Measurements from ENCODE around the gene MYRFL. TPM values are rescaled to one million over a fixed set of nuclear protein-coding genes. Genes with fewer than 3 reads are reported as not detected.

Gene MYRFL
- total RNA-seq, 2 donors from 2014 or later: 0.27 TPM; not detected in 1

DNA sequence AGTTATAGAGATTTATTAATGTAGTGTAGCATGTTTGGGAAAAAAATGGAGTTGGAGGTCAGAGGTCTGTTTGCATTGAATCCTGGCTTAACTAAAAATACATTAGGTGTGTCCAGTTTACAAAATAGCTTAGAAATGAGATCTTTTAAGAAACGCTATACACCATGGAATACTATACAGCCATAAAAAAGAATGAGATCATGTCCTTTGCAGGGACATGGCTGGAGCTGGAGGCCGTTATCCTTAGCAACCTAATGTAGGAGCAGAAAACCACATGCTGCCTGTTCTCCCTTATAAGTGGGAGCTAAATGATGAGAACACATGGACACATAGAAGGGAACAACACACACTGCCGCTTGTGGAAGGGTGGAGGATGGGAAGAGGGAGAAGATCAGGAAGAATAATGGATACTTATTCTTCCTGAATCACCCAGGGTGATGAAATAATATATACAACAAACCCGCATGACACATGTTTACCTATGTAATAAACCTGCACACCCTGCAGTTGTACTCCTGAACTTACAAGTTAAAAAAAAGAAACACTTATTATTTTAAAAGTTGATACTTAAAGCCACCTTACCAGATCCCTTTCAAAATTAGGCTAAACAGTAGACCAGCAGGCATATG, 14.0 kb upstream of the MYRFL start:
- H3K27me3 ChIP-seq (replicated peaks; ENCODE audit: insufficient read depth): no peaks in the 10 kb centered on the region
- TF ChIP-seq POLR2AphosphoS5 (IDR thresholded peaks at IDR 0.05) (no peak), POLR2A (IDR thresholded peaks at IDR 0.05) (no peak)
- TF ChIP-seq, protein P1, sequence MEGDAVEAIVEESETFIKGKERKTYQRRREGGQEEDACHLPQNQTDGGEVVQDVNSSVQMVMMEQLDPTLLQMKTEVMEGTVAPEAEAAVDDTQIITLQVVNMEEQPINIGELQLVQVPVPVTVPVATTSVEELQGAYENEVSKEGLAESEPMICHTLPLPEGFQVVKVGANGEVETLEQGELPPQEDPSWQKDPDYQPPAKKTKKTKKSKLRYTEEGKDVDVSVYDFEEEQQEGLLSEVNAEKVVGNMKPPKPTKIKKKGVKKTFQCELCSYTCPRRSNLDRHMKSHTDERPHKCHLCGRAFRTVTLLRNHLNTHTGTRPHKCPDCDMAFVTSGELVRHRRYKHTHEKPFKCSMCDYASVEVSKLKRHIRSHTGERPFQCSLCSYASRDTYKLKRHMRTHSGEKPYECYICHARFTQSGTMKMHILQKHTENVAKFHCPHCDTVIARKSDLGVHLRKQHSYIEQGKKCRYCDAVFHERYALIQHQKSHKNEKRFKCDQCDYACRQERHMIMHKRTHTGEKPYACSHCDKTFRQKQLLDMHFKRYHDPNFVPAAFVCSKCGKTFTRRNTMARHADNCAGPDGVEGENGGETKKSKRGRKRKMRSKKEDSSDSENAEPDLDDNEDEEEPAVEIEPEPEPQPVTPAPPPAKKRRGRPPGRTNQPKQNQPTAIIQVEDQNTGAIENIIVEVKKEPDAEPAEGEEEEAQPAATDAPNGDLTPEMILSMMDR (IDR thresholded peaks at IDR 0.05): no peak
- intact Hi-C loops (cut with DNase I): no loop called here

DNA sequence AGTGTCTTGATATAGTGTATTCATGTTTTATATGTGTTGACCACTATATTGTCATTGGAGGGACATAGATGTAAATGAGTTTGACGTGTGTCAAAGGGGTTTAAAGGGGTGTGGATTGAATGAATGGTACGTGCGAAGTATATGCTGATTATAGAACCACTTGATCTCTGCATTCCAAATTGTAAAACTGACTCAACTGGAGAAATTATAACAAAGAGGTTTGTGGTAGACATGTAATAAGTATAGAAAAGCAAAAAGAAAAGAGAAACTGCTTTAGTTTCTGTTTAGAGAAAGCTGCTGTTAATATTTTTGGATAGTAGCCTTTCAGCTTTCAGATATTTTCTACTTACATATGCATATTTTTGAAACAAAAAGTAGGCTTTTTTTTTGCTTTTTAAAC, 8.9 kb upstream of the MYRFL start:
- H3K27ac ChIP-seq: no peak overlapping the region
- H3K4me1 ChIP-seq (replicated peaks): no peaks in the 10 kb centered on the region
- no peak for TF ChIP-seq POLR2AphosphoS5 (IDR thresholded peaks at IDR 0.05)
- TF ChIP-seq, protein P1 (IDR thresholded peaks at IDR 0.05): no peak
- no peak for TF ChIP-seq POLR2A (IDR thresholded peaks at IDR 0.05)
- H3K36me3 ChIP-seq: no peaks in the 10 kb centered on the region
- no peak for DNase-seq (ENCODE audit: low spot score)
- intact Hi-C loops (cut with DNase I): no loop called here
- H3K4me3 ChIP-seq: no peak overlapping the region
- 95% methylated on average over 3 of the region's 3 CpGs for WGBS
- H3K27me3 ChIP-seq (replicated peaks; ENCODE audit: insufficient read depth): no peaks in the 10 kb centered on the region
- no peaks in the 10 kb centered on the region for H3K9me3 ChIP-seq

More for the DNA sequence above, 14.0 kb upstream of the MYRFL start:
- WGBS: 78% methylated on average over 4 of the region's 4 CpGs
- no peaks in the 10 kb centered on the region for H3K36me3 ChIP-seq
- no peak for DNase-seq (ENCODE audit: low spot score)
- H3K4me3 ChIP-seq: no peak overlapping the region
- no peaks in the 10 kb centered on the region for H3K4me1 ChIP-seq (replicated peaks)
- no peaks in the 10 kb centered on the region for H3K9me3 ChIP-seq
- no peak overlapping the region for H3K27ac ChIP-seq

DNA sequence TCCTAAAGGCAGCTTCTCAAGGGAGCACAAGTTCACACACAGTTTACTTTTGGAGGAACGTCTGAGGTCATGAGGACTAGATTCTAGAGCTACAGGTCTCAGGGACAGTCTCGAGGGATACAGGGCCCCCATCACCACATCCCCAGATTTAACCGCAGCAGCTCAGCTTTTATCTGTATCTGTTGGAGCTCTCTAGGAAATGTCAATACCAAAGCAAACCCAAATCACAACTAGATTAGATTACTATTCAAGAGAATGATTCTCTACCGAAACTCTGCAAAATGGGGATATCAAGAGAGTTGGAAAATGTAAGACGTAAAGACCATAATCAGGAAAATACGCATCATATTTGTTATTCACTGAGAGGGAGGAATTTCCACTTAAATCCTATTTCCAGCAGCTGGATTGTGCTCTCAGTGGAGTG, 4.0 kb upstream of the MYRFL start:
- H3K4me1 ChIP-seq (replicated peaks): no peaks in the 10 kb centered on the region
- H3K27ac ChIP-seq: no peak overlapping the region
- H3K36me3 ChIP-seq: no peaks in the 10 kb centered on the region
- DNase-seq (ENCODE audit: low spot score): no peak
- TF ChIP-seq, protein P1 (IDR thresholded peaks at IDR 0.05): no peak
- TF ChIP-seq POLR2AphosphoS5 (IDR thresholded peaks at IDR 0.05) (no peak), POLR2A (IDR thresholded peaks at IDR 0.05) (no peak)
- WGBS: 85% methylated on average over 6 of the region's 6 CpGs
- H3K4me3 ChIP-seq: no peak overlapping the region
- no peaks in the 10 kb centered on the region for H3K27me3 ChIP-seq (replicated peaks; ENCODE audit: insufficient read depth)
- no peaks in the 10 kb centered on the region for H3K9me3 ChIP-seq
- intact Hi-C loops (cut with DNase I): no loop called here

DNA sequence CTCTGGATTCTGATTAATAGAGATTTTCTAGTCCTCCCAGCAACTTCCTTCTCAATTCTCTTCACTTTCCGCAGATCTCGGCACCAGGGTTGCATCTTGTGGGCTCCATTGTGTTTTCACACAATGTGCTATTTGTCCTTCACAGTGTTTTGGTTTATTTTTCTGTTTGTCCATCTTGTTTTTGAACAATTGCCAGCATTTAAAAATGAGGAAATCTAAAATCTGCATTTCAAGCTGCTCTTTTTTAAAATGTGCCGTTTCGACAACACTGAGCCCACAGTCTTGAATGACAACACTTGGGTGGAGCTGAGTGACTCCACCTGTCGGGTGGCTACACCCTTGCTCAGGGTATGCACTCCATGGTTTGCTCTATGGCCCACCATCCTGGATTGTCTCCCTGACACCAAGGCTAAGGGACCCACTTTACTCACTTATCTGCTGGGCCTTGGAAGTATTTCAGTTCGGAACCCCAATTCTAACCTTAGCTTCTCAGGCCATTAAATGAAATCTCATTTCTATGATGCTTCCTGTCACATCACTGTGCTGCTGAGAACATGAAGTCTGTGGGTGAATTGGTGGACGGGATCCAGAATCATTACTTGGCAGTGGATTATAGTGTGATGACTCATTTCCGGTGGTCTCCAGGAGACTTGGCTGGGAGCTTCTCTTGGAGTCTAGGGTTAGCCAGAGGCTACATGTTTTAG, 3.4 kb upstream of the MYRFL start:
- H3K9me3 ChIP-seq: no peaks in the 10 kb centered on the region
- TF ChIP-seq POLR2AphosphoS5 (IDR thresholded peaks at IDR 0.05) (no peak), POLR2A (IDR thresholded peaks at IDR 0.05) (no peak)
- TF ChIP-seq, protein P1 (IDR thresholded peaks at IDR 0.05): no peak
- H3K36me3 ChIP-seq: no peaks in the 10 kb centered on the region
- intact Hi-C loops (cut with DNase I): no loop called here
- H3K4me3 ChIP-seq: no peak overlapping the region
- H3K4me1 ChIP-seq (replicated peaks): no peaks in the 10 kb centered on the region
- 38% methylated on average over 8 of the region's 8 CpGs for WGBS
- no peaks in the 10 kb centered on the region for H3K27me3 ChIP-seq (replicated peaks; ENCODE audit: insufficient read depth)
- H3K27ac ChIP-seq: no peak overlapping the region
- DNase-seq (ENCODE audit: low spot score): no peak
